Mucosa of descending colon (tissue), 3 donors: ENCODE data around the gene GLYR1. TPM values are rescaled to one million over a fixed set of nuclear protein-coding genes. Genes with fewer than 3 reads are reported as not detected.

Experiments
- ATAC-seq: fragments of 200-7000 bp; cut with Tn5 transposase; one replicate; pipeline ENCODE4 v1.9.1; 2020; ENCODE audit warnings: mild to moderate bottlenecking, moderate library complexity
- DNase-seq, 3 donors: peaks; one replicate each; pipeline ENCODE4 v3.0.0-alpha.2; 2020
- H3K36me3 ChIP-seq: fragments of 200-600 bp; one replicate; pipeline ENCODE4 v1.8.0; 2021; ENCODE audit warnings: low read depth, mild to moderate bottlenecking
- H3K4me1 ChIP-seq: fragments of 200-600 bp; one replicate; pipeline ENCODE4 v1.8.0; 2021; ENCODE audit warnings: low read depth, mild to moderate bottlenecking
- H3K4me3 ChIP-seq: fragments of 200-600 bp; one replicate; pipeline ENCODE4 v1.8.0; 2021; ENCODE audit warnings: mild to moderate bottlenecking
- H3K9me3 ChIP-seq: fragments of 200-600 bp; one replicate; pipeline ENCODE4 v1.8.0; 2021; ENCODE audit warnings: mild to moderate bottlenecking
- CTCF ChIP-seq: fragments of 200-600 bp; IDR thresholded peaks from one replicate; pipeline ENCODE4 v1.8.0; 2022; ENCODE audit warnings: antibody characterized with exemption, mild to moderate bottlenecking
- intact Hi-C, 2 donors: fragments of 100-400 bp; cut with DNase I in 1 of 2; cut with micrococcal nuclease in 1 of 2; formaldehyde crosslinking; loops; one replicate each; pipeline versions ENCODE4 v1.11.0 to v1.11.1; 2022; cut with DNase I, micrococcal nuclease
- total RNA-seq, 3 donors: library from RNA; stranded (reverse); fragmentation: NEBNext Ultra II Directional in 2 of 3; extraction: Animal tissue kit (Norgen Biotek cat#: 25700) in 2 of 3; gene quantifications; one replicate each; pipeline versions ENCODE4 v1.2.1 to v1.2.4, GENCODE V29; 2021 to 2023
- donor health status: DM: no; HTN: no; CAD: no; lungs with moderate emphysema.
- donor health status: DM: no; HTN: no; CAD: no.
- donor health status: DM: no; HTN: yes; CAD: no.

Gene GLYR1
- total RNA-seq, 3 donors from 2014 or later, result 110 to 123 (median 111) TPM

- Histone ChIP-seq H3K4me1 (no peaks in the 10 kb centered on the region), H3K36me3 (no peaks in the 10 kb centered on the region), H3K4me3 (no peak overlapping the region), H3K9me3 (no peaks in the 10 kb centered on the region)
- DNase-seq (no peak), ATAC-seq (no peak)
- intact Hi-C loops, result no loop called here
- TF ChIP-seq CTCF, result no peak
Measured at GRCh38 chr16:4813251-4814003, 33.7 kb downstream of the GLYR1 start.

GRCh38 chr16:4811773-4812172, 35.3 kb downstream of the GLYR1 start:
- ATAC-seq, result no peak
- intact Hi-C loops, result no loop called here
- no peak for TF ChIP-seq CTCF

GRCh38 chr16:4811242-4811641, 35.8 kb downstream of the GLYR1 start:
- no peaks in the 10 kb centered on the region for H3K36me3 ChIP-seq
- DNase-seq (no peak), ATAC-seq (no peak)
- no peak for TF ChIP-seq CTCF
- intact Hi-C loops, result no loop called here
- H3K4me1 ChIP-seq, result no peaks in the 10 kb centered on the region
- H3K9me3 ChIP-seq, result no peaks in the 10 kb centered on the region
- no peak overlapping the region for H3K4me3 ChIP-seq

More at GRCh38 chr16:4811773-4812172, 35.3 kb downstream of the GLYR1 start:
- no peaks in the 10 kb centered on the region for H3K36me3 ChIP-seq
- H3K9me3 ChIP-seq, result no peaks in the 10 kb centered on the region
- no peak overlapping the region for H3K4me3 ChIP-seq
- H3K4me1 ChIP-seq, result no peaks in the 10 kb centered on the region
- DNase-seq, result no peak

- TF ChIP-seq CTCF, result no peak
- no peak for ATAC-seq
Measured at GRCh38 chr16:4806280-4806679, 40.8 kb downstream of the GLYR1 start.

GRCh38 chr16:4805231-4805630, 41.9 kb downstream of the GLYR1 start:
- ATAC-seq (no peak), DNase-seq (no peak)
- Histone ChIP-seq H3K4me1 (peaks cover 19% of the 10 kb centered on the region), H3K36me3 (no peaks in the 10 kb centered on the region), H3K4me3 (no peak overlapping the region), H3K9me3 (no peaks in the 10 kb centered on the region)
- intact Hi-C loops, result no loop called here
- no peak for TF ChIP-seq CTCF

More at GRCh38 chr16:4806280-4806679, 40.8 kb downstream of the GLYR1 start:
- intact Hi-C loops, result no loop called here
- H3K4me3 ChIP-seq, result no peak overlapping the region
- DNase-seq, result no peak
- H3K9me3 ChIP-seq, result no peaks in the 10 kb centered on the region
- H3K36me3 ChIP-seq, result no peaks in the 10 kb centered on the region
- H3K4me1 ChIP-seq, result peaks cover 12% of the 10 kb centered on the region
